HG03520 (cell line): ENCODE measurements around the gene DHDDS.
A peak's percentile ranks its signal among the peaks of the same experiment; 100 is the strongest.
"Not testable (repeated sequence)": the region's sequence is repeated elsewhere in the genome, so short reads cannot be mapped to it uniquely, and the experiment has no call there.

ENCODE experiments used
- ATAC-seq: cut with Tn5 transposase; IDR thresholded peaks from one replicate; pipeline ENCODE4 v1.9.1; 2021; ENCODE audit warnings: mild to moderate bottlenecking, moderate library complexity; ENCODE audit not compliant: unreplicated experiment

DHDDS gene, protein sequence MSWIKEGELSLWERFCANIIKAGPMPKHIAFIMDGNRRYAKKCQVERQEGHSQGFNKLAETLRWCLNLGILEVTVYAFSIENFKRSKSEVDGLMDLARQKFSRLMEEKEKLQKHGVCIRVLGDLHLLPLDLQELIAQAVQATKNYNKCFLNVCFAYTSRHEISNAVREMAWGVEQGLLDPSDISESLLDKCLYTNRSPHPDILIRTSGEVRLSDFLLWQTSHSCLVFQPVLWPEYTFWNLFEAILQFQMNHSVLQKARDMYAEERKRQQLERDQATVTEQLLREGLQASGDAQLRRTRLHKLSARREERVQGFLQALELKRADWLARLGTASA

DNA sequence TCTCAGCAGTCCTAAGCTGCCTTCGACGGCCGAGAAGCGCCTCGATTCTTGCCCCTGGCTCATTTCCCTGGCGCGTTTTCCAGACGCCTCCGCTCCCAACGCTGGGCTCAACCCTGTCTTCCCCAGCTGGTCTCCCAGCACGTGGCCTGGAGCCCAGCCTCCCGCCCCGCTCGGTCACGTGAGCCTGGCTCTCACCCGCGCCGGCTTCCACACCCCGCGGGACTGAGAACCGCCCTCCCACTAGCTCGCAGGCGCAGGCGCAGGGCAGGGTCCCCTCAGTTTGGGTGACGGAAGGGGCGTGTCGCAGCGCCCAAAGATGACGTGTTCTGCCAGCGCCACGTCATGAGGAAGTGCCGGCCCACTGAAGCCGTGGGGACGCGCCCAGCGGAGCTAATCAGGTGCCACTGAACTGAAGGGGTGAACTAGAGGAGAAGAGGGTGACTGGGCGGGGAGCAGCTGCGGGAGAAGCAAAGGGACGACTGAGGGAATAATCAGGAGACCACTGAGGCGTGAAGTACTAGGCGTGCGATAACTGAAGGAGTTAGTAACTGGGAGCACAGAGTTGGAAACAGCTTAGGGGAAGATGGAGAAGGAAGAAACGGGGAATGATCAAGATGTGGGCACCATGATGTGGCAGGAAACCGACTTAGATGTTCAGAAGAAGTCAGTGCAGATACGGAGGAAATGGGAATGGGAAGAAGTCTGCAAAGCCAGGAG, at the start of gene DHDDS:
DHDDS (plus strand) TSS at position 343 of the 717 bp plus-strand sequence. CDS start 625 bp downstream, outside the sequence.
- peak; percentile 86 for ATAC-seq

DNA sequence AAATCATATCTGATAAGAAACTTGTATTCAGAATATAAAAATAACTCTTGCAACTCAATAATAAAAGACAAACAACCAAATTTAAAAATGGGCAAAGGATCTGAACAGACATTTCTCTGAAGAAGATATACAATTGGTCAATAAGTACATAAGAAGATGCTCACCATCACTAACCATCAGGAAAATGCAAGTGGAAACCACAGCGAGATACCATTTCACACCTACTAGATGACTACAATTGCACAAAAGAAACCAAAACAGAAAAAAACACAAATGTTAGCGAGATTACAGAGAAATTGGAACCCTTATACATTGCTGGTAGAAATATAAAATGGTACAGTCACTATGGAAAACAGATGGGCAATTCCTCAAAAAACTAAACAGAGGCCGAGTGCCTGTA, 48.0 kb upstream of the DHDDS start:
- no peak for ATAC-seq

DNA sequence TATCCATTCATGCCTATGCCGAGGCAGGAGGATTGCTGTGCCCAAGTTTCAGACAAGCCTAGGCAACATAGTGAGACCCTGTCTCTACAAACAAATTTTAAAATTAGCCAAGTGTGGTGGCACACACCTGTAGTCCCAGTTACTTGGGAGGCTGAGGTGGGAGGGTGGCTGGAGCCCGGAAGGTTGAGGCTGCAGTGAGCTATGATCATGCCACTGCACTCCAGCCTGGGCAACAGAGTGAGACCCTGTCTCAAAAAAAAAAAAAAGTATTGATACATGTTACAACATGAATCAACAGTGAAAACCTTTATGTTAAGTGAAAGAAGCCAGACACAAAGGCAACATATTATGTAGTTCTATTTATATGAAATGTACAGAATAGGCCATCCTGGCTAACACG, 47.1 kb upstream of the DHDDS start:
- not testable (repeated sequence) for ATAC-seq

DNA sequence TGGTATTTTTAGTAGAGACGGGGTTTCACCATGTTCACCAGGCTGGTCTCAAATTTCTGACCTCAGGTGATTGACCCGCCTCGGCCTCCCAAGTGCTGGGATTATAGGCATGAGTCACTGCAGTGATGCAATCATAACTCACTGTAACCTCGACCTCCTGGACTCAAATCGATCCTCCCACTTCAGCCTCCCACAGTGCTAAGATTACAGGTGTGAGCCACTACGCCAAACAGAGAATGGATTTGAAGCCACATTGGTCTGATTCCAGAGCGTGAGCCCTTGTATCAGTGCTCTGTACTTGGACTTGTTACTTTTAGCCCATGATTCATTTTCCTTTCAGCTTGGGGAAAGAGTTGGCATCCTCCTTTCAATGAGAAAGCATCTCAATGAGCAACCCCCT, 44.7 kb upstream of the DHDDS start:
- no peak for ATAC-seq

DNA sequence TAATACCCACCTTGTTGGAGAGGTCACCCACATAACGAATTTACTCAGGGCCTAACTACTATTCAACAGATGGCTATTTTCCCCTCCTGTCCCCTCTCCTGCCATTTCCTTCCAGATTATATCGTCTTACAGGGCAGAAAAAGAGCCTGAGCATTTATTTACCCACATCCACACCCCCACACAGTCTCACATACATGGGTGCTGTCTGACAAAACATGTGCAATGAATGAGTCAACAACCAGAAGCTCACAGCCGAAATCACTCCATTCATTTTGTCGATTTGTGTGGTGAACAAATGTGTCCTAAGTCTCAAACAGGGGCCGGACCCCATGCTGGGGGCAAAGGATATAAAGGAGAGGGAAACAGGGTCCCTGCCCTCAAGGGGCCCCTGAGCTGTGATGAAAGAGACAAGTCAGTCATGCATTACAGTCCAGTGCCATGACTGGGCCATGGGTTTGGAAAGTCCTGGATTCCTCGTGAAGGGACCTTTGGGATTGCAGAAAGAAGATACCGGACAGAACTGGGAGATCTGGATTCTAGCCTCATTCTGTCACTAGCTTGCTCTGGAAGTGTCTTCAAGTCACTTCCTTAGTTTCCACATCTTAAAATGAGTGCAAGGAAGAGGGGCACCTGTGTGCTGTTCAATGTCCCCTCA, 43.2 kb upstream of the DHDDS start:
- ATAC-seq: no peak

DNA sequence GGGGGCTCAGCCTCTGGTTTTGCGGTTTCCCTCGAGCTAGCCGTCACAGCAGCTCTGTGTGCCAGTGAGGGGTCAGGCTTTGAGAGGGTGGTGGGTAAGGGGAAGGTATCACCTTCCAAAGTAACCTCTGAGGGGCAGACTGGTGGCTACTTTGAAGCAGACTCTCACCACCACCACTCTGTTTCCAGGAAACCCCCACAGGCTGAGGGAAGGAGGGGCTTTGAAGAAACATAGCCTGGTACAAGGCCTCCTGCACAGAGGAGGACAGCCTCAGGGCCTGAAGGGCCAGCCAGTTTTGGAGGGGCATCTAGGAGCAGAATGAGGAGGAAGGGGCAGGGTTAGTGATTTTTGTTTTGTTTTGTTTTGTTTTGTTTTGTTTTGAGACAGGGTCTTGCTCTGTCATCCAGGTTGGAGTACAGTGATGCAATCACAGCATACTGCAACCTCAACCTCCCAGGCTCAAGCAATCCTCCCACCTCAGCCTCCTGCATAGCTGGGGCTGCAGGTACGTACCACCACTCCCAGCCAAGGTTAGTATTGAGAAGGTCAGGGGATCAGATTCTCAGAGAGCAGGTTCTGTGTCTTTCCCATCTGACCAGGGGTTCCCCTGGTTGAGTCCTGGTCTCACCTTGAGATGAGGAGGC, 42.4 kb upstream of the DHDDS start:
- no peak for ATAC-seq

DNA sequence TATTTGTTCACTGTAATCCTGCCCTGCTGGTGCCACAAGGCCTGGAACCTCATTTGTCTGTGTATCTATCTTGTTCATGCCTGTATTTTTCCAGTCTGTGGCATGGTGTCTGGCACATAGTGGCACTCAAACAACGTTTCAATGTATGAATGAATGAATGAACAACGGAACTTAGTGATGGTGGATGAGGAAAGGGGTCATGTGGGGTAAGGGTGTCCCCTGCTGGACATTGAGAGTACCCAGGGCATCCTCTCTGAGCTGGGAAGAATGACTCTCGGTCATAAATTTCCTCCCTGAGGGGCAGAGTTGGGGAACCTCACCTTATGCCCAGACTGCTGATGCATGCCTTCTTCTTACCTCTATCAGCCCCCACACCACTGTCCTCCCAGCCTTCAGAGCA, 40.7 kb upstream of the DHDDS start:
- no peak for ATAC-seq

DNA sequence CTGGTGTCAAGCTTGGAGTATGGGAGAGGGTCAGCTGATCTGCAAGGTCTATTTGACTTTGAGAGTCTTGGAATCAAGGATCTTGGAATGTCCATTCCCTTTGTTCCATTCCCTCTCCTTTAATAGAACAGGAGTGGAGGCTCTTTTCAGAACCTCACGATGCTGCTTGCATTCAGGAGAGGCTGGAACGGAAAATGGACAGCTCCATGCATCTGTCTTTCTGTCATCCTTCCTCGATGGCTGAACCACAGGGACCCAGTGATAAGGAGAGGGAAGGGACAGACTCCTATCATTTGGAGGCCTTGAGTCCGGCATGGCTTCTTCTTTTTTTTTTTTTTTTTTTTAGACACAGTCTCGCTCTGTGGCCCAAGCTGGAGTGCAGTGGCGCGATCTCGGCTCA, 36.4 kb upstream of the DHDDS start:
- no peak for ATAC-seq

DNA sequence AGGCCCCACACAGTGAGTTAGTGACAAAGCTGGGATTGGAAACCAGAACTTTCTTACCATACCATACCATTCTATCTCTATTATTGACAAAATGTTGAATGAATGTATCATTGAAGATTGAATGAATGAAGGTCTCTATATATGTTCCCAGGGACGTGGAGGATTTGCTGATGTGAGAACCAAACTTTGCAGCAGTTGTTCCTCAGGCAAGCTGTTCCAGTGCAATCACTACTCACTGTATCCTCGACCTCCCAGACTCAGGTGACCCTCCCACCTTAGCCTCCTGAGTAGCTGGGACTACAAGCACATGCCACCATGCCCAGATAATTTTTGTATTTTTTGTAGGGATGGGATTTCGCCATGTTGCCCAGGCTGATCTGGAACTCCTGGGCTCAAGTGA, 33.1 kb upstream of the DHDDS start:
- ATAC-seq: no peak

DNA sequence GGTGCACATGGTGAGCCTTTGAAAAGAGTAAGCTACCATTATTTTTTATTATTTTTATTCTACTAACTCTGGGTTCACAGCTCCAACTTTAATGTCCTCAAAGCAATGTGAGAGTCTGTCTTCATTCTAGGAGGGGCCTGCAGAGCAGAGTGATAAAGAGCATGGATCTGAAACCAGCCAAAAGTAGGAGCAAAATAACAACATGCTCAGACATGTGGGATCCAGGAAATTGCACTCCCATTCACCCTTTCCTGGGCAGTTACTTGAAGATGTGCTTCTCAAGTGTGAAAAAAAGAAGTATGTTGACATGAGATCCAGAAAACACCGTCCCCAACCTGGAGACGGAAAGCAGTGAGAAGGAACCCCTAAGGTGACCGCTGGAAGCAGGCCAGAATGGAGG, 30.2 kb upstream of the DHDDS start:
- ATAC-seq: no peak

DNA sequence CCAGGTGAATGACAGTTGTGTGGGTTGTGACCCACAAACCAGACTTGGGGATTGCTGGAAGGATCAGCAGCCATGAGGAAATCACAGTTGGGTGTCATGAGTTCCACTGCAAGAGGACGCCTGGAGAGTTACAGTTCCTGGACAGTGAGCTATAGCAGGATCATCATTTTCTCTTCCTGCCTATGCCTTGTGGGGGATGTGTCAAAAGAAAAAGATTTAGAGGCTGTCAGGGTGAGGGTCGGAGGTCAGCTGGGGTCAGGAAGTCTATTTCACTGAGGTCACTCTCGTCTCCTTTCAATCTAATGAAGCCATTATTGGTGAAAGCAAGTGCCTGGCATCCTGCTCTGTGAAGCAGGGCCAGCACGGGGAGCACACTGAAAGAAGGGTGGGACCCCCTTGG, 28.5 kb upstream of the DHDDS start:
- no peak for ATAC-seq

DNA sequence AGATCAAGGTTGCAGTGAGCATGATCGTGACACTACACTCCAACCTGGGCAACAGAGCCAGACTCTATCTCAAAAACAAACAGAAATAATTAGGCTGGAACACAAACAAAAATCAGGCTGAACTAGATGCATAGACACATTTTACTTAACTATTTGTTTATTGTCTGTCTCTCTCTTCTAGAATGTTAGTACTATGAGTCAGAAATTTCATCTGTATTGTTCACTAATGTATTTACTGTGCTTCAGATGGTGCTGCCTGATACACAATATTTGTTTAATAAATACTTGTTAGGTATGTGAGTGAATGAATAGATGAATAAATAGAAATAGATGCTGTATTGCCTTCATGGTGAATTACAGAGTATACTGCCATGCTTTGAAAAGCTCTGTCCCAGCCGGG, 27.5 kb upstream of the DHDDS start:
- ATAC-seq: no peak

DNA sequence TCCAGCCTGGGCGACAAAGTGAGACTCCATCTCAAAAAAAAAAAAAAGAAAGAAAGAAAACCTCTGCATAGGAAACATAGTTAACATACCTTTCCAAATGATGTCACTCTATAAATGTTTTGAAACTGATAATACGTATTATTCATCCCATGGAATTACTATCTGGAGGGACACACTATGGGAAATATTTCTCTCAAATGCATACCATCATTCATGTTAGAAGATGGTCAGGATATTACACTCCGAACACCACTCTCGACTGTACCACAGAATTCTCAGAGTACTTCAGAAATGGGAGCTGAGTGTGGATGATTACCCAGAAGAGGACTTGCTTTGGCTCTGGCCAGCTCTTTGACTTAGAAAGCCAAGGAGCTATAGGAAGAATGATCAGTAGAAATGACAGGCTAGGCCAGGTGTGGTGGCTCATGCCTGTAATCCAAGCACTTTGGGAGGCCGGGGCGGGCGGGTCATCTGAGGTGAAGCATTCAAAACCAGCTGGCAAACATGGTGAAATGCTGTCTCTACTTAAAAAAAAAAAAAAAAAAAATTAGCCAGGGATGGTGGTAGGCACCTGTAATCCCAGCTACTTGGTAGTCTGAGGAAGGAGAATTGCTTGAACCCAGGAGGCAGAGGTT, 26.7 kb upstream of the DHDDS start:
- no peak for ATAC-seq

DNA sequence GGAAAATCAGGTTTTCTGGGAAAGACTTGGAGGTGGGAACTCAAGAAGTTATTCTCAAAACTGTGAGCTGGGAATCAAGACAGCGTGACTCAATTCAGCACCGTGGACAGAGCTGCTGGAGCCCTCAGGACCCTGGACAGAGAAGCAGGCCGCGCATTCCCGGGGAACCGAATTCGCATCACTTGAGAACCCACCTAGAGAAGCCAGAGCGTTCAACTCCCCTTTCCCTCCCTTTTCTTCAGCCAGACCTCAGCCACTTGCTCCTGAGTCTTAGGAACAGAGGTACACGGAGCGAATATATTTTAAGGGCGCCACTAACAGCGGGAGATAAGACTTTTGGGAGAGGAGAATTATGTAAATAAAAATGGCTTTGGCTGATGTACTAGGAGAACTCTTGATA, 23.5 kb upstream of the DHDDS start:
- no peak for ATAC-seq

DNA sequence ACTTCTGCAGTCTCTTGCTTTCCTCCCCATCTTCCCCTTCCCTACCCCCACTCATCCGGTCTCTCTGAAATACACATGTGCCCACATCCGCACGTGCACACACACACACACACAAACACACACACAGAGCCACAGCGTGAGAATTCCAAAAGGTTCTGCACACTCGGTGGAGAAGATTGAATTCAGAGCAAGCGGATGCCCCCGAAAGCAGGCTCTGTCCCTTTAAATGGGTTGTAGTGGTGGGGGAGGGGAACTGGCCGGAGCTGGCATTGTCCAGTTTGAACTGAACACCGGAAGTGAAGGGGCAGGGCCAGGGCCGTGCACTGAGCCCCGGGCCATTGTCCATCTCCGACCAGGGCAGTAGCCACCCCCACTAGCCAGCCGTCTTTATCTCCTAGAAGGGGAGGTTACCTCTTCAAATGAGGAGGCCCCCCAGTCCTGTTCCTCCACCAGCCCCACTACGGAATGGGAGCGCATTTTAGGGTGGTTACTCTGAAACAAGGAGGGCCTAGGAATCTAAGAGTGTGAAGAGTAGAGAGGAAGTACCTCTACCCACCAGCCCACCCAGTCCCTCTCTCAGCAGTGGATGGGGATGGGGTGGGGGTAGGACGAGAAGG, 22.8 kb upstream of the DHDDS start:
- ATAC-seq: no peak

DNA sequence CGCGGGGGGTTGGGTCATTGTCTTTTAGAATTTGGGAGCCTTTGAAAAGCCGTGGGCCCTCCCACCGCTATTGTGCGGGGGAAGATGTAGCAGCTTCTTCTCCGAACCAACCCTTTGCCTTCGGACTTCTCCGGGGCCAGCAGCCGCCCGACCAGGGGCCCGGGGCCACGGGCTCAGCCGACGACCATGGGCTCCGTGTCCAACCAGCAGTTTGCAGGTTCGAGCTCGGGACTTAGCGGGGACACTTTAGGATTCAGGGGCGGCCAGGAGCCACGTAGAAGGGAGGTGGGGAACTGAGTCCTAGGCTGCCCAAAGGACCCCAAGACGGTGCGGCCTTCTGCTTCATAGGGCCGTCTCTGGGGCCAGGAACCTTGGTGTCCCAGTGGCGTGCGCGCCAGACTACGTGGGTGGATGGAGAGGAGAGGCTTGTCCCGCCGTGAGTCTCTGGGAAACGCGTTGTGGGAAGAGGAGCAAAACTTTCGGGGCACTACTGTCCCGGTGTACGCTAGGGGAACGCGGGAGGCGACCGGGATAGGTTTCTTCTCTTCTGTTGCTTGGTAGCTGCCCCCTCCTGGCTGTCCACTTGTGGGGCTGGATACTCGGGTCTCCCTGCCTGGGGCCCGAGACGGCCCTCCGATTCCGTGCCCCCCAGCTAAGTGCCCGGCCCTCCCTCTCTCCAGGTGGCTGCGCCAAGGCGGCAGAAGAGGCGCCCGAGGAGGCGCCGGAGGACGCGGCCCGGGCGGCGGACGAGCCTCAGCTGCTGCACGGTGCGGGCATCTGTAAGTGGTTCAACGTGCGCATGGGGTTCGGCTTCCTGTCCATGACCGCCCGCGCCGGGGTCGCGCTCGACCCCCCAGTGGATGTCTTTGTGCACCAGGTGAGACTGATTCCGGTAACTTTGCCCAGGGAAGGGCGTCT, 21.2 kb upstream of the DHDDS start, which contains the start of gene LIN28A:
LIN28A (plus strand) TSS at position 112 of the 918 bp plus-strand sequence; CDS start at position 187, 75 bp downstream.
- no peak for ATAC-seq

DNA sequence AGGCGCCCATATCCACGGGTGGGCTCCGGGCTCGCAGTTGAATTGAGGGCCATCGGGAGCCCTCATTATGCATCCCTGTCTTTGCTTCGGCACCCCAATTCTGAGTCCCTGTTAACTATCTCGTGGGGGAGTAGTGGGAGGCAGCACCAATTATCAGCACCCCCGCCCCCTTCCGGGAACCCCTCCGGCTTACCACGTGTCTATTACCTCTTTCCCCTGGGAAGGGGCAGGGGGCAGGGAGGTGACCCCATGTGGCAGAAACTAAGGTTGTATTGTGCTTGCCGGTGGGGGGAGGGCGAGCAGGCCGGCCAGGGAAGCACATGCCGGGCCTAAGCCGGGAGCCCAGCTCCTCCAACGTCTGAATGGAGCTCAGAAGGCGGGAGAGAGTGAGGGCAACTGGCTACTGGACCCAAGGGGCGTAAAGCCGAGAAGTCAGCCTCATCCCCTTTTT, 20.5 kb upstream of the DHDDS start:
- ATAC-seq: no peak

DNA sequence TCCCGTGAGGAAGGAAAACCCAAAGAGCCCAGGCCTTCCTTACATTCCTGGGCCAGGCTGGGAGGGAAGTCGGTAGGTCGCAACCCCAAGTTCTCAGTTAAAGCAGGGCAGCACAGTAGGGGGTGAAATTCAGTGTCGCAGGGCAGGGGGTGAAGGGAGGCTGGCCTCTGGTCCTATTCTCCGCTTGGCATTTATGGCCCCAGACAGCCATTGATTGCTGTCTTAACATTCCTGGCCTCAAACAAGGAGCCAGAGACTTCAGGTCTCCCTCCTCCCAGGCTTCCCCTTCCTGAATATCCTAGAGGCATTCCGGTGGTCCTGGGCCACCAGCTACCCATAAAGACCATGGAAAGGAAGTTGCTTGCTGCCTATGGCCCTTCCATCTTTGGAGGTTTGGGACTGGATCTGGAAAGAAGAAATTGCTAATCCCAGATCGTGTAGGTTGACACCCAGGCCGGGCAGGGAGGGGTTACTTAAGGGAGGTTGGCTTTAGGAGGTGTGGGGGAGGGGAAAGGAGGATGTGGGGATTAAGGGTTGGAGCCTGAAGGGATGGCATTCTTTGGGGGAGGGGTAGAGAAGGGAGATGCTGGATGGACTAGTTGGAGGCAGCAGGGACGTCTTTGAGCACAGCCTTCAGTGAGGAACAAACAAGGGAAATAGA, 19.8 kb upstream of the DHDDS start:
- ATAC-seq: no peak

DNA sequence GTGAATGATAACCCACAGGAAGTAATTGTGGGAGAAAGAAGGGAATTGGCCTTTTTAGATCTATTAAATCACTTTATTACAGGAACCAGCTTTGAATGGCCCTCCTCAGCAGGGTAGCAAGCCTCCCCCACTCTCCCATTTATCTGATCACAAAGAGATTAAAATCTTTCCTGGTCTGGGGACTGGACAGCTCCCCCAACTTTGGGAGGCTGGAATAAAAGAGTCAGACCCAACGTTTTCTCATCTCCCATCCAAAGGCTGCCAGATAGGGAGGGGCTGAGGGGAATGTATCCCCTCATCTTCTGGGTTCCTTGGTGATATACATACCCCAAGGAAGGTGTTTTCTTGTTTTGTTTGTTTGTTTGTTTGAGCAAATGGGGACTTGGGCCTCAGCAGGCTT, 19.1 kb upstream of the DHDDS start:
- ATAC-seq: no peak
